HepG2 (cell line): Measurements from ENCODE around the gene DOC2A. TPM values are rescaled to one million over a fixed set of nuclear protein-coding genes. Genes with fewer than 3 reads are reported as not detected.

Experiments
- ATF7-NPFF ChIP-seq: sonication (generic); formaldehyde crosslinking; IDR thresholded peaks from 2 replicates; pipeline ENCODE4 v1.8.1; 2023; ENCODE audit warnings: mild to moderate bottlenecking, low read depth, missing genetic modification reagents, moderate library complexity
- CAMTA2 ChIP-seq: sonication (generic); formaldehyde crosslinking; IDR thresholded peaks from 2 replicates; pipeline ENCODE4 v1.4.0; 2020; ENCODE audit warnings: mild to moderate bottlenecking, missing genetic modification reagents, borderline replicate concordance
- ELF4 ChIP-seq: sonication (generic); formaldehyde crosslinking; IDR thresholded peaks from 2 replicates; pipeline ENCODE4 v1.5.0; 2020; ENCODE audit warnings: missing genetic modification reagents, mild to moderate bottlenecking, moderate library complexity, borderline replicate concordance
- GABPA ChIP-seq, 2 experiments: IDR thresholded peaks; 2 replicates each; pipeline ENCODE4 v1.6.1; 2011 to 2016; ENCODE audit warnings: low read depth in 2 of 2, low read length in 1 of 2, missing biosample characterization in 1 of 2, missing genetic modification characterization in 1 of 2
- HMG20B ChIP-seq: conservative IDR thresholded peaks from 2 replicates; pipeline ENCODE4 v1.6.1; 2016; ENCODE audit warnings: missing genetic modification reagents, missing compliant biosample characterization
- MXD4 ChIP-seq: IDR thresholded peaks from 2 replicates; pipeline ENCODE4 v1.6.1; 2016; ENCODE audit warnings: mild to moderate bottlenecking, missing biosample characterization, missing genetic modification reagents
- ZNF317 ChIP-seq: sonication (generic); formaldehyde crosslinking; IDR thresholded peaks from 2 replicates; pipeline ENCODE4 v1.5.0; 2020; ENCODE audit warnings: mild to moderate bottlenecking, missing genetic modification reagents
- ZNF431 ChIP-seq: sonication (generic); formaldehyde crosslinking; IDR thresholded peaks from 2 replicates; pipeline ENCODE4 v1.9.0; 2022; ENCODE audit warnings: missing genetic modification reagents, low read depth, mild to moderate bottlenecking, borderline replicate concordance
- ZNF576 ChIP-seq: sonication (generic); formaldehyde crosslinking; IDR thresholded peaks from 2 replicates; pipeline ENCODE4 v1.4.0; 2020; ENCODE audit warnings: mild to moderate bottlenecking, missing genetic modification reagents
- ZNF644 ChIP-seq: IDR thresholded peaks from 2 replicates; pipeline ENCODE4 v1.6.1; 2016; ENCODE audit warnings: low read depth
- ZNF724P ChIP-seq: sonication (generic); formaldehyde crosslinking; IDR thresholded peaks from 2 replicates; pipeline ENCODE4 v1.8.0; 2022; ENCODE audit warnings: missing genetic modification reagents, borderline replicate concordance
- ZNF773 ChIP-seq: sonication (generic); formaldehyde crosslinking; IDR thresholded peaks from 2 replicates; pipeline ENCODE4 v1.4.0; 2020; ENCODE audit warnings: missing genetic modification reagents, borderline replicate concordance
- ZNF777 ChIP-seq: sonication (generic); formaldehyde crosslinking; IDR thresholded peaks from 2 replicates; pipeline ENCODE4 v1.4.0; 2020; ENCODE audit warnings: missing genetic modification reagents
- polyA plus RNA-seq, 8 experiments: library from polyadenylated mRNA; depleted of rRNA in 3 of 8; stranded (reverse) in 7 of 8; unstranded in 1 of 8; fragments of >200 nt; fragmentation: Illumina TruSeq in 4 of 8; extraction: Trizol in 4 of 8; gene quantifications; 2 replicates each; pipeline versions ENCODE4 v1.2.1 to v1.2.3, GENCODE V29; 2011 to 2016; ENCODE audit warnings: low read depth in 4 of 8, missing spikeins in 1 of 8, mixed read lengths in 1 of 8; ENCODE audit not compliant: insufficient read depth in 1 of 8
- total RNA-seq, 5 experiments: library from RNA; depleted of rRNA; stranded (reverse); fragments of >200 nt; fragmentation: Illumina TruSeq; extraction: Trizol; gene quantifications; 2 replicates each; pipeline ENCODE4 v1.2.3, GENCODE V29; 2016; ENCODE audit warnings: low read depth in 1 of 5
- TF ChIP-seq, protein P1 (sequence below): IDR thresholded peaks from 2 replicates; pipeline ENCODE4 v1.6.1; 2016; ENCODE audit warnings: control low read depth

DOC2A gene
- total and polyA plus RNA-seq, 2 of the 13 experiments (the other 11 are each of a cell fraction or from before 2014, with no cell fraction given), result 0.15 to 0.55 TPM

DNA sequence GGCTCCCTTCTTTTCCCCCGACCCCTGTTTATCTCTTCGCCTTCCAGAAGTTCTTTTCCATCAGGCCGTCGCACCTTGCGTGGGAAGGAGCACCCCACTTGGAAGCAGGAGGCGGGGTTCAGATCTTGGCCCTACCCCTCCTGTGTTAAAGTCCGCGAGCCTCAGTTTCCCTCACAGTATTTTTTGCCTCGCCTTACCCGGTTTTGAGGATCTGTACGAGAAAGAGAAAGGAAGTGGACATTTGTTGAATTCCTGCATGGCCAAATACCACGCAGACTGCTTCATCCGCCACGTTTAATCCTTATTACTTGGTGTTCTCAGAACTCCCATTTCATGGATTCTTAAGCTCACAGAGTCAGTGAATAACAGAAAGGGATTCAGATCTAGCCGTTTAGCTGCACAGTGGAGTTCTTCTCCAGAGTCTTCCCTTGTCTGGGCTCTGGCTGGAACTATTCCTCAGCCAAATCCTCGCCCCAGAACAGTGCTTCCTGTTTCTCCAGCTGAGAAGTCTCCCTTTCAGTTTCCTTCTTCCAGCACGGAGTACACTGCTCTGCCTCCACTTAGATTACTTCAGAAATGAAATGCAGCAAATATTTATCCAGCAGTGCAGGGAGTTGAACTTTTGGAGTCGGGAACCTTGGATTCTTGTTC, 48.4 kb downstream of the DOC2A start (continued):
- TF ChIP-seq, protein P1, sequence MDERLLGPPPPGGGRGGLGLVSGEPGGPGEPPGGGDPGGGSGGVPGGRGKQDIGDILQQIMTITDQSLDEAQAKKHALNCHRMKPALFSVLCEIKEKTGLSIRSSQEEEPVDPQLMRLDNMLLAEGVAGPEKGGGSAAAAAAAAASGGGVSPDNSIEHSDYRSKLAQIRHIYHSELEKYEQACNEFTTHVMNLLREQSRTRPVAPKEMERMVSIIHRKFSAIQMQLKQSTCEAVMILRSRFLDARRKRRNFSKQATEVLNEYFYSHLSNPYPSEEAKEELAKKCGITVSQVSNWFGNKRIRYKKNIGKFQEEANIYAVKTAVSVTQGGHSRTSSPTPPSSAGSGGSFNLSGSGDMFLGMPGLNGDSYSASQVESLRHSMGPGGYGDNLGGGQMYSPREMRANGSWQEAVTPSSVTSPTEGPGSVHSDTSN, result 0 out of 2 replicates have a peak, but pooled peaks have one; percentile 18
- TF ChIP-seq ZNF773 (CRISPR knock-in tag) (no peak), ELF4 (0 out of 2 replicates have a peak, but pooled peaks have one; percentile 0), ZNF576 (0 out of 2 replicates have a peak, but pooled peaks have one; percentile 48), ZNF777 (CRISPR knock-in tag) (no peak), ZNF431 (CRISPR knock-in tag) (0 out of 2 replicates have a peak, but pooled peaks have one; percentile 24), GABPA (IDR thresholded peaks at IDR 0.05; ENCODE audit: low read depth, low read length) (no peak), GABPA (CRISPR knock-in tag; IDR thresholded peaks at IDR 0.05; ENCODE audit: low read depth) (0 out of 2 replicates have a peak, but pooled peaks have one; percentile 1), ATF7-NPFF (CRISPR knock-in tag) (peak; percentile 48; the same call in 1 of the 2 replicates), CAMTA2 (CRISPR knock-in tag) (0 out of 2 replicates have a peak, but pooled peaks have one; percentile 31), ZNF317 (CRISPR knock-in tag) (0 out of 2 replicates have a peak, but pooled peaks have one; percentile 26), HMG20B (no peak), ZNF724P (CRISPR knock-in tag) (peak; percentile 70; the same call in 1 of the 2 replicates), MXD4 (CRISPR knock-in tag) (no peak), ZNF644 (no peak)
